AG10803 (cell line): Measurements from ENCODE around the gene DLG2.

Source experiments
- DNase-seq: peaks from one replicate; pipeline ENCODE4 v3.0.0; 2010; ENCODE audit warnings: low read depth
- H3K4me3 ChIP-seq: 2 replicates; pipeline ENCODE4 v1.5.1; 2011; ENCODE audit warnings: mild to moderate bottlenecking, low read length, control low read depth
- TF ChIP-seq, protein P1 (sequence below): conservative IDR thresholded peaks from 2 replicates; pipeline ENCODE4 v1.5.1; 2011; ENCODE audit warnings: mild to moderate bottlenecking, low read length, control low read depth, inconsistent platforms

DLG2 gene

DNA sequence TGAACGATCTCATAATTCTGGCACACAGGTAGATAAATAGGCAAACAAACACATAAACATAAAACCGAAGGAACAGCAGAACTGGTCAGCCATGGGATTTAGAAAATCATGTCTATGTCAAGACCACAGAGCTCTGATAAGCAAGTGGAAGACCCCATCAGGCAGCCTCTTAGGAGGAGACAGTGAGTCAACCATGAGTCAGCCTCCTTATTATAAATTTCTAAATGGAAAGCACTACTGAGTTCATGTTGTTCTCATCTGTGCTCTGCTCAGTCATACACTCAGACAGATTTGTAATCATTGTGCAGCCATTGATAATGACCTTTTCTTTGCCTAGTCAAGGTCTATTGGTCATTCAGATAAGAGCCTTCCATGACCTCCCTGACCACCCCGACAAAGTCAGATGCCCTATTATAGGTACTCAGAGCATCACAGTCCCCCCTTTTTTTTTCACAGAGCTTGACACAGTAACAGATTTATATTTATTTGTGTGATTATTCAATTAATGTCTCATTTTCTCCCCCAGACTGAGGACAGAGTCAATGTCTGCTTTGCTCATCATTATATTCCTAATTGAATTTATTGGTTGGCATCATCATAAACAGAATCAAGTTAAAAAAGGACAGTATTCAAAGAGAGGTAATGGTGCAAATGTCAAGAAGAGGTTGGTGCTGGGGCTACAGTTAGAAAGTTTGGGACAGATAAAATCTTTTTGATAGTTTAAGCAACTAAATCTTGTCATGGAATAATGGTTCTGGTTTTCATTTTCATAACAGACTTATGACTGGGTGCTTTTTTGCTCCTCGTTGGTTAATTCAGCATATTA lies 1761.3 kb downstream of the DLG2 start:
- DNase-seq = no peak
- no peak overlapping the region for H3K4me3 ChIP-seq
- TF ChIP-seq, protein P1, sequence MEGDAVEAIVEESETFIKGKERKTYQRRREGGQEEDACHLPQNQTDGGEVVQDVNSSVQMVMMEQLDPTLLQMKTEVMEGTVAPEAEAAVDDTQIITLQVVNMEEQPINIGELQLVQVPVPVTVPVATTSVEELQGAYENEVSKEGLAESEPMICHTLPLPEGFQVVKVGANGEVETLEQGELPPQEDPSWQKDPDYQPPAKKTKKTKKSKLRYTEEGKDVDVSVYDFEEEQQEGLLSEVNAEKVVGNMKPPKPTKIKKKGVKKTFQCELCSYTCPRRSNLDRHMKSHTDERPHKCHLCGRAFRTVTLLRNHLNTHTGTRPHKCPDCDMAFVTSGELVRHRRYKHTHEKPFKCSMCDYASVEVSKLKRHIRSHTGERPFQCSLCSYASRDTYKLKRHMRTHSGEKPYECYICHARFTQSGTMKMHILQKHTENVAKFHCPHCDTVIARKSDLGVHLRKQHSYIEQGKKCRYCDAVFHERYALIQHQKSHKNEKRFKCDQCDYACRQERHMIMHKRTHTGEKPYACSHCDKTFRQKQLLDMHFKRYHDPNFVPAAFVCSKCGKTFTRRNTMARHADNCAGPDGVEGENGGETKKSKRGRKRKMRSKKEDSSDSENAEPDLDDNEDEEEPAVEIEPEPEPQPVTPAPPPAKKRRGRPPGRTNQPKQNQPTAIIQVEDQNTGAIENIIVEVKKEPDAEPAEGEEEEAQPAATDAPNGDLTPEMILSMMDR = no peak

DNA sequence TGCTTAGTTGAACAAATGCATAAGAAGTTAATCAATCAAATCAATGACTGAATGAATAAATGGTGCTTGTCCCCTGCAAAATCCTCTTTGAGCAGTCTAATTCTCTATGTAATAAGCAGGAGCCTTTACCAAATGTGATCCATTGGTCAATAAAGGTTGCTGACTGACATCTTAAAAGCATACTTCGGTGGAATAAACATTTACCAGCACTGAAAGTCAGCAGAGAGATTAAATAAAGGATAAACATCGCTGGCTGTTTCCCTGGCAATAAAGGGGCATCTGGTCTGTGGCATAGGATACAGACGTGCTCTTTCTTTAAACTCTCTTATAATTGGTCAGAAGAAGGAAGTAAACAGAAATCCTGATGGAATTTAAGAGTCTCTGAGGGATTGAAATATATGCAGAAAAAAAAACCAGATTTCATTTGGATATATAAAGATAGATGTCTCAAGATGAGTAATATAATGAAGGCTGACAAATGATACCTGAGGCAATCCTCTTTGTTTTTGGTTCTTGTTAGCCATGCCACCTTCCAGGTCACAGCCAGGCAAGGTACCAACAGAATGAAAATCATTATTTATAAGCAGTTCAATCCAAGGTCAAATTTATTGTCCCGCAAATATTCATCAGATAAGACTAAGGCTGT lies 1762.6 kb downstream of the DLG2 start:
- TF ChIP-seq, protein P1 = no peak
- no peak overlapping the region for H3K4me3 ChIP-seq
- DNase-seq = no peak

DNA sequence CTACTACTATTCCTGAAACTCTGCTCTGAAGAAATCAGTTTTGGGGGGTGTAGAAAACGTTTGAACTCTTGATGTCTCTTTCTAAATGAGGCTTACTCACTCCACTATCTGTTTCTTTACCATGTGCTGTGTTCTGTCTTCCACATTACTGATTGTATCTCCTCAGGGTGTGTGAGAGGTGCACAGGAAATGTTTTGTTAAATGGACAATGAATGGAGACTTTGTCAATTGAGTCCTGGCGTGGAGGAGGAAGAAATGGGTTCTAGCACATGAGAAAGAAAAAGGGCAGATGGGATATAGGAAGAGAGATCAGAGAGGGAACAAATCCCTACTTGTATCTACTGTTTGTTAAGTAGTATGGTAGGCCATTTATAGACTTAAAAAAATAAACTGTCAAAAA lies 1763.9 kb downstream of the DLG2 start:
- H3K4me3 ChIP-seq = no peak overlapping the region
- TF ChIP-seq, protein P1 = no peak
- DNase-seq = no peak

DNA sequence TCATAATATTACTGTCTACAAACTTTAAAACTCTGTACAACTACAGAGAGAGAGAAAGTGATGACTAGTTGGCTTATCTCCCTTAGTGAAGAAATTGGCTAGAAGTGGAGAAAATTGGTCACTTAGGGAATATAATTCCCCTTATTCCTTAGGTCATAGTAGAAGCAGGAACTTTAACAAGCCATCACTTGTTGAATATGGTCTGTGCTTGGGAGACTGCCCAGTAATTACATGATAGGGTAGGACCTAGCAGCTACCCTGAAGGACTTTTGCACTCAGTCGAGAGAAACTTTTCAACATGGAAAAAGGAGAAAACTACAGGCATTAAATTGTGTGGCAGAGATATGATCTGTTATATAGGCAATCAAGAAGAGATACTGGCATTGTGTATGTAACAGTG lies 1764.5 kb downstream of the DLG2 start:
- no peak for DNase-seq
- TF ChIP-seq, protein P1 = no peak
- H3K4me3 ChIP-seq = no peak overlapping the region

DNA sequence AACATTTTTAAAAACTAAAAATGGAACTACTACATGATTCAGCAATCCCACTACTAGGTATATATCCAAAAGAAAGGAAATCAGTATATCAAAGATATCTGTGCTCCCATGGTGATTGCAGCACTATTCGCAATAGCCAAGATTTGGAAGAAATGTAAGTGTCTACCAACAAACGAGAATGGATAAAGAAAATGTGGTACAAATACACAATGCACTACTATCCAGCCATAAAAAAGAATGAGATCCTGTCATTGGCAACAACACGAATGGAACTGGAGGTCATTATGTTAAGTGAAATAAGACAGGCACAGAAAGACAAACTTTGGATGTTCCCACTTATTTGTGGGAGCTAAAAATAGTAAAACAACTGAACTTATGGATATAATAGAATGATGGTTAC lies 1765.1 kb downstream of the DLG2 start:
- no peak for DNase-seq
- H3K4me3 ChIP-seq = no peak overlapping the region
- TF ChIP-seq, protein P1 = no peak

DNA sequence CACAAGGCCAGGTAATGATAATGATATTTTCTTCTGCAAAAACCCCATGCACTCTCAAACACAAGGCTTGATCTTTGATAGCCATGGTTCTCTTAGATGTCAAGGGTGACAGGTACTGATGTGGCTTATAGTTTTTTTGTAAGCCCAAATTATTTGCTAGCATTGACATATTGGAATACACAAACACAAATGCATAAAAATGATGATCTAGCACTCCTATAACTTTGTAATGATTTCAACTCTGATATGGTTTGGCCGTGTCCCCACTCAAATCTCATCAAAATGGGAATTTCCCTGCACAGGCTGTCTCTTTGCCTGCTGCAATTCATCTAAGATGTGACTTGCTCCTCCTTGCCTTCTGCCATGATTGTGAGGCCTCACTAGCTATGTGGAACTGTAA lies 1768.5 kb downstream of the DLG2 start:
- TF ChIP-seq, protein P1 = no peak
- no peak for DNase-seq
- no peak overlapping the region for H3K4me3 ChIP-seq

DNA sequence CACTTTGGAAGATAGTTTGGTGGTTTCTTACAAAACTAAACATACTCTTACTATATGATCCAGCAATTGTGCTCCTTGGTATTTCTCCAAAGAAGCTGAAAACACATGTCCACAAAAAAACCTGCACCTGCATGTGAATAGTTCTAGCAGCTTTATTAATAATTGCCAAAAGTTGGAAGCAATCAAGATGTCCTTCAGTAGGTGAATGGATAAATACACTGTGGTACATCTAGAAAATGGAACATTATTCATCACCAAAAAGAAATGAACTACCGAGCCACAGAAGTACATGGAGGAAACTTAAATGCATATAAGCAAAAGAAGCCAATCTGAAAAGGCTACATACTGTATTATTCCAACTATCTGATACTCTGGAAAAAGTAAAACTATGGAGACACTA lies 1771.9 kb downstream of the DLG2 start:
- no peak overlapping the region for H3K4me3 ChIP-seq
- DNase-seq = no peak
- TF ChIP-seq, protein P1 = no peak
